GM10847 (cell line): ENCODE measurements around the gene WDFY2.

Source experiments
- POLR2A ChIP-seq: IDR thresholded peaks from 2 replicates; pipeline ENCODE4 v1.6.1; 2011; ENCODE audit not compliant: insufficient read length; ENCODE audit errors: extremely low read depth

Gene WDFY2

GRCh38 chr13:51724721-51725120, 140.5 kb downstream of the WDFY2 start:
- TF ChIP-seq POLR2A: no peak

- no peak for TF ChIP-seq POLR2A
Measured at GRCh38 chr13:51726446-51727193, 142.4 kb downstream of the WDFY2 start.

- no peak for TF ChIP-seq POLR2A
Measured at GRCh38 chr13:51727634-51728274, 143.5 kb downstream of the WDFY2 start.

GRCh38 chr13:51728275-51728673, 144.0 kb downstream of the WDFY2 start:
- TF ChIP-seq POLR2A: no peak

GRCh38 chr13:51728972-51729371, 144.7 kb downstream of the WDFY2 start:
- TF ChIP-seq POLR2A: no peak

- TF ChIP-seq POLR2A: no peak
Measured at GRCh38 chr13:51729866-51730553, 145.7 kb downstream of the WDFY2 start.

GRCh38 chr13:51730927-51731326, 146.7 kb downstream of the WDFY2 start:
- no peak for TF ChIP-seq POLR2A

GRCh38 chr13:51731759-51732158, 147.5 kb downstream of the WDFY2 start:
- no peak for TF ChIP-seq POLR2A

- no peak for TF ChIP-seq POLR2A
Measured at GRCh38 chr13:51733374-51734298, 149.4 kb downstream of the WDFY2 start.

- TF ChIP-seq POLR2A: no peak
Measured at GRCh38 chr13:51734786-51735185, 150.5 kb downstream of the WDFY2 start.

GRCh38 chr13:51737609-51738008, 153.3 kb downstream of the WDFY2 start:
- no peak for TF ChIP-seq POLR2A

GRCh38 chr13:51738226-51738905, 154.1 kb downstream of the WDFY2 start:
- TF ChIP-seq POLR2A: no peak

GRCh38 chr13:51739027-51739764, 154.9 kb downstream of the WDFY2 start:
- TF ChIP-seq POLR2A: no peak

- TF ChIP-seq POLR2A: no peak
Measured at GRCh38 chr13:51740698-51741097, 156.4 kb downstream of the WDFY2 start.
